Superior temporal gyrus (tissue), 1 donor: ENCODE data around the gene LIM2.

Source experiments
- DNase-seq: peaks from one replicate; pipeline ENCODE4 v3.0.0-alpha.2; 2016; ENCODE audit errors: extremely low spot score

The LIM2 gene

DNA sequence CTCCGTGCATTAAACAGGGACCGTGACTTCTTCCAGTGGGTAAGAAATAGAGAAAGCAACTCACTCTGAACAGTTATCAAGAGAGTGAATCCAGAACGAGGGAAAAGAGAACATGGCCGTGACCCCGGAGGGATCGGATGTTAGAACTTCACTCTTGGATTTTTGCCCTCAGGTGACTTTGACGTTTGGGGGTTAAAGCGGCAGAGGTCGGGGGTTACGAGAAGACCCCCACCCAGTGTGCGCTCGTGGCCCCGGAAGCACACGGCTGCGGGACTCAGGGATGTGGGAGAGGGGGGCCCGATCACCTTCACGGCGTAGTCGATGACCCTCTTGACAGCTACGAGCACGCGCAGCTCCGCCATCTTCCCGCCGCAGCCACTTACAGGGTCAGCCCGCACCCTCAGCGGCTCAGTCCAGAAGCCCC is 21.8 kb downstream of the LIM2 start, which contains the start of gene ETFB:
Gene ETFB, minus strand, starts transcription at position 424 of the 424 bp plus-strand sequence. Its CDS starts 62 bp downstream, at position 362.
- DNase-seq, result no peak

DNA sequence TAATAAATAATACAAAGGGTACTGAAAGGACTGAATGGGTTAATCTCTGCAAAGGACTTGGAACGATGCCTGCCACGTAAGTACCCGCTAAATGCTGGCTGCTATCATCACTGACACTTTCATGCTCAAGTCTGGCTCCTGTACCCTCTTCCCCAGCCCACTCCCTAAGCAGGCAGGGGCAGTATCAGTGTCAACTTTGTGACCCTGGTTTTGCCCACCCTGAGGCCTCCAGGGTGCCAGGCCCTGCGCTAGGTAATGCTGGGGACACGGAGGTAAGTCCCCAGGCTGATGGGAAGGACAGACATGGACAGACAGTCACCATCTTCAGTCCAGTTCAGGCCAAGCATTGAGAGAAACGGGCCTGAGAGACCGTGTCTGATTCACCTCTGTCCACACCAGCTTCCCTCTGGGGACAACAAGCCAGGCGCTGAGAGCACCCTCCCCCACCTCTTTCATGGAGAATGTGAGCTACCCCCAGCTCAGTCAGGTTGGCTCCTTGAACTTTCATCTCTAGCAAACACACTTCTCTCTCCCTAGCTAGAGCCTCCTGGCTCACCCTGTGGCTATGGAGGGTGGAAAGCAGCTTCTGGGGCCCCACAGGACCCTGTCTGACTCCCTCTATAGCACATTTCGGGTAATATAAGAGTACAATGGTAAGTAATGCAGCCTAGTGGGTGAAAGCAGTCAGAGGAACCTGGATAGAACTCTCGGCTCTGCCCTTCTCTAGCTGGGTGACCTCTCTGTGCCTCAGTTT is 22.4 kb downstream of the LIM2 start:
- DNase-seq, result peak; percentile 55

DNA sequence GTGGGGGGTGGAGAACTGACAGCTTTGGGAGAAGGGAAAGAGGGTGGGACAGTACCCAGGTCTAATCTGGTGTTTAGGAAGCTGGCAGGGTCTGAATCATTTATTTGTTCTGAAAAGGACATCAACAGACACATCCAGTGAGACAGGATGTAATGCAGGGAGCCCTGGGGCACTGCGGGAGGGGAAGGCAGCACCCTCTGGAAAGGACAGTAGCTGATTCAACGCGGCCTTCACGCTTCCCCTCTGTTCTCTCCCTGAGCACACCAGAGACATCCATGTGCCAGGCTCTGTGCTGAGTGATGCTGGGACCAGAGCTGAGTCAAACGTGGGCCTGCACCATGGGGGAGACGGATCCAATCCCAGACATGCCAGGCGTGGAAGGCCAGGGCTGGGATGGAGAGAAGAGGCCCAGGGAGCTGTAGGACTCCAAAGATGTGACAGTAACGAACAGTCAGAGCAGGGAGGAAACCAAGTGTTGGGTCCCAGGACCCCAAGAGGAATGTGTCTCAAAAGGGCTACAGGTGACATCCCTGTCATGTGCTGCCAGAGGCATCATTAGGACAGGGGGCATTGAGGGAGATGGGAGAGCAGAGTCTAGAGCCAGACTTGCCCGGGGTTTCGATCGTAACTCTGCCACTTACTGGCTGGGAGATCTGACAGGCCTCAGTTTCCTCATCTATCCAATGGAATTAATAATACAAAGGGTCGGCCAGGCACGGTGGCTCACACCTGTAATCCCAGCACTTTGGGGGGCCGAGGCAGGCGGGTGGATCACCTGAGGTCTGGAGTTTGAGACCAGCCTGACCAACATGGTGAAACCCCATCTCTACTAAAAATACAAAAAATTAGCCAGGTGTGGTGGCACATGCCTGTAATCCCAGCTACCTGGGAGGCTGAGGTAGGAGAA is 23.3 kb downstream of the LIM2 start:
- DNase-seq, result peak; percentile 22

DNA sequence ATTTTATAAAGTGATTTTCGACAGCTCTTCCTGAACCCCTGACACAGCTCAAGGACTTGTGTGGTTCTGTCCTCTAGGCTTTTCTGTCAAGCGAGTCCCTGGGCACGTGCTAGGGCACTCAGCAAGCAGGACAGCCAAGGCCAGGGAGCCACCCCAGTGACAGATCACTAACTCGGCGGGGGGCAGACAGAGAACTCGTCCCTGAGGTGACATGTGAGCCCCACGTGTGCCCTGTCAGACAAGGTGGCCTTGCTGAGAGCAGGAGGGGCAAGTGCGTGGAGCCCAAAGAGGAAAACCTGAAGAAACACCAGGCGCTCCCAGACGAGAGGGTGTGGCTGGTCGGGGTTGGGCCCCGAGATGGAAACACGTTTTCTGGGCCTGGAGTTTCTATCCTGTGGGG is 26.5 kb downstream of the LIM2 start:
- DNase-seq, result no peak

DNA sequence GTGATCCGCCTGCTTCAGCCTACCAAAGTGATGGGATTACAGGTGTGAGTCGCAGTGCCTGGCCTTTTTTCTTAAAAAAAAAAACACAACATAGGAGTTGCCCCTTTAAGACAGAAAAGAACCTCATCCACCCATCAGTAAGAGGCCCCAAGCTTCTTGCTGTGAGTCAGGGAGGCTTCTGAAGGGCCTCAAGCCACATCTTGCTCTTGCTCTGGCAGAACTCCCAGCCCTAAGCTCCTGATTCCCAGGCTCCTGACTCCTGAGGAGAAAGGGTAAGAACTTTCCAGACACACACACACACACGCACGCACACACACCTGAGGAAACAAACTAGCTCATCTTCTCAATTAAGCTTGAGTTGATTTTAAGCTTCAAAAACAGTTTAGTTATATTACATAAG is 28.5 kb downstream of the LIM2 start:
- DNase-seq, result no peak

DNA sequence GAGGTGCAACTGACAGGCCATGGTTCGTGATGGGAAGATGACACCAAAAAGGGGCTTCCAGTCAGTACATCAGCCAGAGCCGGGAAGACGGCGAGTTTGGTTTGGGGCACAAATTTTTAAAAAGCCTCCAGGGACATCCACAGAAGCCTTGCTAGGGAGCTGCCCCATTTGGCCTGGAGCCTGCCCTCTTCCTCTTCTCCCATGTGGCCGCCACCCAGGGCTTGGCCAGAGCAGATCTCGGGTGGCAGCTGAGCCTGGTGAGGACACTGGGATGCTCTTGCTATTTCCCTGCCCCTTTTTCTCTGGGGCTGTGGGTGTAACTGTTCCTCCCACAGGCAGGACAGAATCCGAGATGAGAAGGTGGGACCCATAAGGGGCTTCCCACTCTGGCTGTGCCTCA is 29.8 kb downstream of the LIM2 start:
- DNase-seq, result no peak

DNA sequence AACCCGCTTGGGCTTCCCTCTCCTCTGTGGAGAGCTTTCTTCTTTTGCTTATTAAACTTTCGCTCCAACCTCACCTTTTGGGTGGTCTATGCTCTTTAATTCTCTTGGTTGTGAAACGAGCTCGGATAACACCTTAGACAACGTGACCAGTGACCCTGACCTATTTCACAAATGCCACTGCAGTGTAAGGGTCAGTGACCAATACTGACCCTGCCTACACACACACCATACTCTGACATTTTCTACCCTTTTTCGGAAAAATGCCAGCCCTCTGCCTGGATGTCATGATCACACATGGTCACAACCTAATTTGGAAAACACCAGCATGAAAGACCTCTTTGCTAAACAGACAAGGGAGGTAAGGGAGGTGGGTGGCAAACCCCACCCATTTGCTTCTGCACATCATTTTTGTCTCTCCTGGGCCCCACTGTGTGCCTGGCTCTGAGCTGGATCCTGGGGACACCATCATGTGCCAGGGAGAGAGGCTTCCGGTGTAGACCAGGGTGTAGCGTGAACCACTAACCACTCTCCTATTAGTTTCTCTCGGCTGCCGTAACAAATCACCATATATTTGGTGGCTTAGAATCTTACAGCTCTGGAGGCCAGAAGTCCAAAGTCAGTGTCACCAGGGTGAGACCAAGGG is 31.5 kb downstream of the LIM2 start:
- DNase-seq, result no peak

DNA sequence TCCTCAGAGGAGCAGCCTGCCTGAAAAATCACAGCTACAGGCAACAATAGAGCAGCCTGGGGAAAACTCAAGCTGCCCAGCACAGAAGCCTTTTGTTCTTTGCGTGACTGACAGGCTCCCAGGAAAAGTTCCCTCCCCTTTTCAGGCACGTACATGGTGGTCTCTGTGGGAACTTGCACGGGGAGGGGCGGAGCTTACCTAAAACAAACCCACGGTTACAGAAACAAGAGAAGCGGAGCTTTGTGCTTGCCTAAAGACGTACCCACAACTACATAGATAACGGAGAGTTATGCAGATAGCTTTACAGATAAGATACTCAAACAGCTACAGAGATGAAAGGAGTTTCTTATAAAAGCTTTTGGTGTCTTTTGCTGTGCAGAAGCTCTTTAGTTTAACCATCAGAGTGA is 33.0 kb downstream of the LIM2 start:
- peak; percentile 82 for DNase-seq

DNA sequence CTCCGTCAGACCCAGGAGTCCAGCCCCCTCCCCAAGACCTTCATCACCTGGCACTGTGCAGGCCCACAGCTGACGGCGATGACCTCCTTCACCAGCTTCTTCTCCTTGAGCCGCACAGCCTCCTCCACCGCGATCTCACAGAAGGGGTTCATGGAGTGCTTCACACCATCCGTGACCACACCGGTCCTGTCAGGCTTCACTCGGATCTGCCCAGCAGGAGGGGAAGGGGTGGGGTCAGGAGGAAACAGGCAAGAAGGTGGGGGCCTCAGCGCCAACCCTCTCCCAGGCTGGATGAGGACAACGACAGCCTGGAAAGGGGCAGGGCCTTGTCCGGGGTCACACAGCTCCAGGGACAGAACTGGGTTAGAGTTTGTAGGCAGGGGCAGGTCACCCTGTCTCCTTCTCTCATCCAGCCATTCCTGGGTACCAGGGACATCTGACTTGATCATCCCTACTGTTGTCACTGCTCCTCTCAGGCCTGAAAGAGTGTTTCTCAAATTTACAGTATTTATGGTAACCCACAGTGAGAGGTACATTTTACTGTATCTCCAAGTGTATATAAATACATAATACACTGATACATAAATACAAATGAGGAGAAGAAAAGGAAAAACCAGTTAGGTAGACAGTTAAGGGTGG is 33.6 kb downstream of the LIM2 start:
- no peak for DNase-seq

DNA sequence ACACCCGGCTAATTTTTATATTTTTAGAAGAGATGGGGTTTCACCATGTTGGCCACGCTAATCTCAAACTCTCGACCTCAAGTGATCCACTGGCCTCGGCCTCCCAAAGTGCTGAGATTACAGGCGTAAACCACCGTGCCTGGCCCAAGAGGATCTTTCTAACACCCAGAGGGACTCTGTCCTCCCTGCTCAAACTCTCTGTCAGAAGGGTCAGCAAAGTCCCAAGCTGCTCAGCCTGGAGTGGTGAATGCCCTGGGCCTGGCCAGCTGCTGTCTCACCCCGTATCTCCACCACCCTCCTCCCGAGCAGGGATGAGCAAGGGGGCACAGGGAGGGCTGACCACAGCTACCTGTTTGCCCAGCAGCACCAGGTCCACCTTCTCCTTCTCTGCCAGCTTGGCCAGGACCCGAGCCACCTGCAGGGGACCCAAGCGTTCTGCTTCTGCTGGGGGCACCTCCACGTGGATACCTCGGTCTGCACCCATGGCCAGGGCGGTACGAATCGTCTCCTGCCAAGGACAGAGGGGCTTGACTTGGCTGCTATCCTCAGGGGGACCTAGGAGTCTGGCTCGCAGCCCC is 34.9 kb downstream of the LIM2 start:
- no peak for DNase-seq

DNA sequence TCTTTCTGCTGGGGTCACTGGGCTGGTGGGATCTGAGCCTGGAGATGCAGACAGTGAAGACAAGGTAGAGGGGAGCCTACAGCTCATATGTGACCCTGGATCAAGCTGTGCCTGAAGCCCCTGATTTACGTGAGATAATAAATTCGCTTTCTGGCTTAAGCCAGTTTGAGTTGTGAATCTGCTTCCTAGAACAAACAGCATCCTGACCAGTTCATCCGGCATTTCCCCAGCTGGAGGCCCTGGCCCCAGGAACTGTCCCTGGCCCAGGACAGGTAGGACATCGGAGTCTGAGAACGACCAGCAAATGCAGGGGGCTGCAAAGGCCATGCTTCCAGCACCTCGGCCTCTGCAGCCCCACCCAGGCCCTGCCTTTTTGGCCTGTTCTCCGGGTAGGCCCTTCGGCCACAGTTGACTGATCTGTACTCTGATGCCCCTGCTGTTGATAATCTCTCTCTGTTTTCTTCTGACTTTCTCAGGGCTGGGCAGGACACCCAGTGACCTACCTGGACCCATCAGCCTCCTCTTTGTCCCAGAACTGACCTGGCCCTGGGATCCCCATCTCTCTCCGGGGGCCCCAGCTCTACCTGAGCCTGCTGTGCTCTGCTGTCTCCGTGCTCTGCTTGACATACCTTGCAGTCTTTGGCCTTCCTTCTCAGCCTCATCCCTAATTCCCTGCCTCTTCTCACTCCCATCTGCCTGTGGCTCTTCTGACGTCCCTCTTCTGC is 36.3 kb downstream of the LIM2 start:
- no peak for DNase-seq

DNA sequence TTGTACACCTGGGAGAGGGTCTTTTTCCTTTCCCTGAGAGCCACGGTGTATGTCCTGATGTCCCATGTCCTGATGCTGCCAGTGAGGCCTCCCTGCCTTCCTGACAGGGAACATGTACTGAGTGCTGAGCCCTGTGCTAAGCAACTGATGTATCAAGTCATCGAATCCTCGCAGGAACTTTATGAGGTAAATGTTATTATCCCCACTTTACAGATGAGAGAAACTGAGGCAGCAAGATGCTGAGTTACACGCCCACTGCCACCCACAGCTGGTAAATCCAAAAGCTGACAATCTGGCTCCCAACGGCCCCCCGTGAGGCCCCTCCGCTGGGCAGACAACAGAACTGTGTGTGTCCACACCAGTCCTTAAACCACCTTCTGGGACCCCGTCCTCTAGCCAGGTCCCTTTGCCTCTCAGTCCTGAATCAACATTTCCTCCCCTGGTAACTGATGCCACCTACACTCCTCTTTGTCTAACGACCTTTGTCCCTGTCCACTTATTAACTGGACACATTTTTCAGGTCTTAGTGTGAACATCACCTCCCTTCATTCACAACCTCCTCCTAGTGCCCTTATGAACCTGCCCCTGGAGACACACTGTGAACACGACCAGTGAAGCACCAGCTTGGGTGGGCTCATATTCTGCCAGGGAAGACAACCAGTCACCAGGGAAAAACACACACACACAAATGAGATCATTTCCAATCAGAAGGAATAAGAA is 40.4 kb downstream of the LIM2 start:
- DNase-seq, result no peak

DNA sequence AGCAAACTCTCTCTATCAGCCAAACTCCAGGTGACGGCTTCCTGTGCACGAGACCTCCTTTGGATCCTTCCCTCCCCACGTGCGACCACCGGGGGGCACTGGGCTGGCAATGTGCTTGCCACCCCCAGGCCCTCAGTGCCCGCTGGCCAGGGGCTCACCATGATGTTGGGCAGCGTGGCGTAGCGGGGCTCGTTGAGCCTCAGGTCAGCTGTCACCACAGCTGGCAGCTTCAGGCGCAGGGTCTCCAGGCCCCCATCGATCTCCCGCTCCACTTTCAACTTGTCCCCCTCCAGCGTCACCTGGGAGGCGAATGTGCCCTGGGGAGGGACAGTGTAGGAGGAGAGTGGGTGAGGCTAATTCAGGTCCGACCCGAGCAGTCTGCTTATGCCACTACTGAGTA is 41.0 kb downstream of the LIM2 start:
- no peak for DNase-seq

DNA sequence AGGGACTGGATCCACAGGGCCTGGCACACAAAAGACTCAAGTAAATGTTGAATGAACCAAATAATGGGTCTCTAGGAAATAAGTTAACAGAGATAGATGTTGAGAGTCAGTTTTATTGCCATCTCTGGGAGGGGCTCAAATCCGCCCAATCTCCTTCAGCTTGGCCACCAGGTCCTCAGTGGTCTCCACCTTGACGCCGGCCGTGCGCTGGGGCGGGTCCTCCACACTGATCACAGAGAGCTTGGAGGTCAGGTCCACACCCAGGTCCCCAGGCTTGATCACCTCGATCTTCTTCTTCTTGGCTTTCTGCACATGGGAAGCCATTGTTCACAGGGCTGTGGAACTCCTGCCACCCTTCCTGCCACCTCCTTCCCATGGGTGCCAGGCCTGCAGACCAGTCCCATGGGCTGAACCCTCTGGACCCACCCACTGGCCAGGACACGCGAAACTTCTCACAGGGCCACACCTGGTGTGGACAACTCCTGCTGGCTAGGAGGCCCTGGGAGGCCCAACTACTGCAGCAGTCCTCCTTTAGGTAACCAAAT is 42.6 kb downstream of the LIM2 start:
- DNase-seq, result no peak

DNA sequence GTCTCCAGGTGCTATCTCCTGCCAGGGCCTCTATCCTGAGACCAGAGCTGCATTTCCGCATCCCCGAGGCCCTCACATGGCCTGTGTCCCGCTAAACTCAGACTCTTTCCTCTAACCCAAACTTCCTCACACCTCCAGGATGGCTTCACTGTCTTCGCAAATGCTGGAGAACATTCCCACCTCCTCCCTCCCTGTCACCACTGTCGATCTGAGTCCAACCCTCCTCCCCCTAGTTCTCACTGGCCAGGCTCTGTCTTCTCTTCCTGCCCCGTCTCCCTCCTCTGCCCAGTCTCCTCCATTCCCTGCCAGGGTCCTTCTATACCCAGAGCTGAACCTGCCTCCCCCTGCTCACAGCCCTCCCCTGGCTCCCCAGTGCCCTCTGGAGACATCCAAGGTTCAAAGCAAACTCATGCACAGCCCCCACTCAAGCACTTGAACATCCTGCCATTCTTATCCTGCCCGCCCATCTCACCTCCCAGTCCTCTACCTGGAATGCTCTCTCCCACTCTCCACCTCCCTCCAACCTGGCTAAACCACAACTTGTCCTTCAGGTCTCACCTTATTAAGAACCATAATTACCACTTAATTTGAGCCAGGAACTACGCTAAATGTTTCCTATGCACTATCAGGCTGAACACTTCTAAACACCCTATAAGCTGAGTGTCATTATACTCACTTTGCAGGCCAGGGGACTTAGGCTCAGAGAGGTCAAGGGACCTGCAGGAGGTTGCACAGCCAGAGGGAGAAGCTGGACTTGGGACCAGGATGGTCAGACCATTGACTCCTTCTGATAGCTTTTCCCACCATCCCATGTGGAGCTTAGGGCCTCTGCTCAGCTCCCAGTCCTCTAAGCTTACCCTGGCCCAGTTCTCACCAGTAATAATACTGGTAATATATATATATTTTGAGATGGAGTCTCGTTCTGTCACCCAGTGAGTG is 44.9 kb downstream of the LIM2 start:
- DNase-seq, result no peak

DNA sequence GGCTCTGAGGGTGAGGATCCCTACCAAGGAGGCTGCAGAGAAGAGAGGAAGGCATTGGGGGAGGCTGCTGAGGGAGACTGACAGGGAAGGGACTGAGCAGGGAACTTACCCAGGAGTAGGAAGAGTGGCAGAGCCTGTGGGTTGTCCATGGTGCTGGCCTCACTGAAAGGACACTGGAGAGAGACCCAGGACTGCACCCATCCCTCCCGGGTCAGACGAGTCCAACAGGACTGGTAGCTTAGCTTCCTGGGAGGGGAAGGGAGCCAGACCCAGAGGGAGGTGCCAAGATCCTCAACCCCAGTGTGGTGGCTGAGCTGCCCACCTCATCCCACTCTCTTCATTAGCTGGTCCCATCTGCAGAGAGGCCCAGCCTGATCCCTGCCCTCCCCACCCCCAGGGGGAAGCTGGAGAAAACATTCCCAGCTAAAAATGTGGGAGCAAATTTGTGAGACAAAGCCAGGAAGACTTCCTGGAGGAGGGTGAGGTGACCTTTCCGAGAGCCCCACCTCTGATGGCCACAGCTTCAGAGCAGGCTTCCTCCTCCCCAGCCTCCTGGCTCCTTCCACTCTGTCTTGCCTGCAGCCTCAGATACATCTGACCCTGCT is 45.7 kb downstream of the LIM2 start, which contains the start of gene VSIG10L:
Gene VSIG10L, minus strand, starts transcription at position 164 of the 605 bp plus-strand sequence. Its CDS starts 15 bp downstream, at position 149.
- DNase-seq, result no peak

DNA sequence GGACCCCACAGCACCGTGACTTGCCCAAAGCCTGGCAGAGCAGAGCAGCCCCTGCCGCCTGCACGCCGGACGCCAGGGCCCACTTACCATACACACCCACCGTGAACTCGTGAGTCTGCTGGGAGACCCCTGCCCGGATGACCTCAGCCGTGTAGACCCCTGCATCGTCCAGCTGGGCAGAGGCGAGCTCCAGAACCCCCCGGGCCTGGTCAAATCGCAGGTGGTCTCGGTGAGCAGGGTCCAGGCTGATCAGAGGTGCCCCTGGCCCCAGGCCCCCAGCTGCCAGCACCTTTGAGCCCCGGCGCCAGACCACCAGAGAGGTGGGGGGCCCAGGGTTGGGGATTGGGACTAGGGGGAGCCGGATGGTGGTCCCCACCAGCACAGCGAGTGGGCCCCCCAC is 46.7 kb downstream of the LIM2 start:
- no peak for DNase-seq
